Nucleus accumbens (tissue), 56 donors: ENCODE data around the gene MUS81.

Experiments
- DNase-seq, 56 donors: peaks; one replicate each; lab custom pipeline; 2025; lab: John Stamatoyannopoulos, UW

MUS81 gene

GRCh38 chr11:65888163-65888814, 28.1 kb downstream of the MUS81 start, which contains the start of gene FIBP:
FIBP (minus strand) TSS chr11:65888471; CDS start chr11:65888418, 53 bp downstream.
- DNase-seq, result peak in 55 of 56 donors; percentile 82 to 98 (median 95)

GRCh38 chr11:65890324-65891218, 30.3 kb downstream of the MUS81 start, which contains the start of gene CCDC85B:
CCDC85B (plus strand) TSS chr11:65890673; CDS start chr11:65890784, 111 bp downstream.
- DNase-seq, result peak; percentile 70 to 99 (median 96)

GRCh38 chr11:65891219-65892136, 31.2 kb downstream of the MUS81 start:
- peak in 5 of 56 donors; percentile 11 to 34 (median 17) for DNase-seq

- peak in 2 of 56 donors; percentile 6 to 41 for DNase-seq
Observed at GRCh38 chr11:65892137-65892540, 31.9 kb downstream of the MUS81 start.

GRCh38 chr11:65892661-65893317, 32.6 kb downstream of the MUS81 start:
- peak in 3 of 56 donors; percentile 11 to 25 (median 23) for DNase-seq

- DNase-seq, result peak in 5 of 56 donors; percentile 12 to 26 (median 16)
Observed at GRCh38 chr11:65894034-65894591, 33.9 kb downstream of the MUS81 start.

- no peak for DNase-seq
Observed at GRCh38 chr11:65895482-65895981, 35.3 kb downstream of the MUS81 start.

DNA sequence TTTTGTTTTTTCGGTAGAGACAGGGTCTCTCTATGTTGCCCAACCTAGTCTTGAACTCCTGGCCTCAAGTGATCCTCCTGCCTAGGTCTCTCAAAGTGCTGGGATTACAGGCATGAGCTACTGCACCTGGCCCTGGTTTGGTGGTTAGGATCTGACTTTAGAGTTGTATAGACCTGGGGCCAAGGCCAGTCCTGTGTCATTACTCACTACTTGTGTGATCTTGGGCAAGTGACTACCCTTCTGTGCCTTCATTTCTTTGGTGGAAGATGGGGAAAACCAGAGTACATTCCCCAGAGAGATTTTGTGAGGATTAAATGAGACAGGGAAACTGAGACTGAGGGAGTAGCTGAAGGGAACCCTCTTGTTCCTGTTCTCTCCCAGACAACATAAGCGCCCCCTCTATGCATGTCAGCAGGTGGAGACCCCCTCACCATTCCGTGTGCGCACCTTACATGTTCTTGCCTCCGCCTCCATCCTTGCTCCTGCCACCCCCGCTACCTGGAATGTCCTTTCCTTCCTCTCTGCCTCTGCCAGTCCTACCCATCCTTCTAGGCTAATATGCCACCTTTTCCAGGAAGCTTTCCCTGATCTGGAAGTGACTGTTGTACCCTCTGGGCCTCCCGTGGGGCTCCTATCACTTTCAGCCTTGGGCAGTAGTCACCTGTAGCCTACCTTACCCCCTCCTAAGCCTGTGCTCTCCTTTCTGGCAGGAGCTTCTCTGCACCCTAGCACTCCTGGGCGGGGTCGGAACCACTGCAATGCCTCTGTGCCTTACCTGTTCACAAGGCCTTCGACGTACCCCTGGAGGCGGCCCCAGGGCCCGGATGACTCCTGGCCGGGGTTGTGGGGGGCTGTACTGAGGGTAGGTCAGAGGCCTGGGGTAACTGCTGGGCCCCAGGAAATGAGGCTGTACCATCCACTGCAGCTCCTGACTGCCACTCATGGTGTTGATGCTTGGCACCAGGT, 36.1 kb downstream of the MUS81 start:
- no peak for DNase-seq

- DNase-seq, result no peak
Observed at GRCh38 chr11:65897020-65897471, 36.8 kb downstream of the MUS81 start.

DNA sequence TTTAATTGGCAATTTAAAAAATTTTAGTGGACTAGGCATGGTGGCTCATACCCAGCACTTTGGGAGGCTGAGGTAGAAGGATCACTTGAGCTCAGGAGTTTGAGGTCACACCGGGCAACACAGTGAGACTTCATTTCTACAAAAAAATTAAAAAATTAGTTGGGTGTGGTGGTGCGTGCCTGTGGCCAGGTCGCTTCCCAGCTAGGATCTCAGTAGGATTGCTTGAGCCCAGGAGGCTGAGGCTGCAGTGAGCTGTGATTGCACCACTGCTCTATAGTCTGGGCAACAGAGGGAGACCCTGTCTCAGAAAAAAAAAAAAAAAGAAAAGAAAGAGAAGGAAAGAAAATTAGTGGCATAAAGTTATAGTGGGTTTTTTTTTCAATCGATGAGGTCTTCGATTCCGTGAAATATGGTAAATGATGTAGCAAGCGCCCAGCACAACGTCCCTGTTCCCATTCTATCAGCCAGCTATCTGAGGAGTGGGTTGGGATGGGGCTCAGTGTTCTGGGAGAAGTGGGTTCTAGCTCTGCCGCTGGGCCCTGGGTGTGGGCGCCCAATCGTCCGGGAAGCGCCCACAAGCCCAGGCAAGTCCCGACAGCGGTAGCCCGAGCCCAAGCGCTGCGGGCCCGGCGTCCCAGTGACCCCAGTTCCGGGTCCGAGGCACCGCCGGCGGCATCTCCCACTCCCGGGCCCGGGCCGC, 38.6 kb downstream of the MUS81 start:
- no peak for DNase-seq

GRCh38 chr11:65899356-65900124, 39.3 kb downstream of the MUS81 start:
- DNase-seq, result peak in 1 of 56 donors; percentile 44

- DNase-seq, result peak in 45 of 56 donors; percentile 15 to 95 (median 50)
Observed at GRCh38 chr11:65900125-65900898, 40.1 kb downstream of the MUS81 start, which contains the start of gene FOSL1. FOSL1 (minus strand) TSS chr11:65900388; CDS start chr11:65900339, 49 bp downstream.

DNA sequence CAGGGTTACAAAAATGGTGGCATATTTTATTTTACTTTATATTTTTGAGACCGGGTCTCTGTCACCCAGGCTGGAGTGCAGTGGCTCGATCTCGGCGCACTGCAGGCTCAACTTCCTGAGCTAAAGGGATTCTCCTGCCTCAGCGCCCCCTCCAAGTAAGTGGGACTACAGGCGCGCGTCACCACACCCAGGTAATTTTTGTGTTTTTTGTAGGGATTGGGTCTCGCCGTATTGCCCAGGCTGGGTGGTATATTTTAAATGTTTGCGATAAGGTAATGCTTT, 40.6 kb downstream of the MUS81 start:
- no peak for DNase-seq

DNA sequence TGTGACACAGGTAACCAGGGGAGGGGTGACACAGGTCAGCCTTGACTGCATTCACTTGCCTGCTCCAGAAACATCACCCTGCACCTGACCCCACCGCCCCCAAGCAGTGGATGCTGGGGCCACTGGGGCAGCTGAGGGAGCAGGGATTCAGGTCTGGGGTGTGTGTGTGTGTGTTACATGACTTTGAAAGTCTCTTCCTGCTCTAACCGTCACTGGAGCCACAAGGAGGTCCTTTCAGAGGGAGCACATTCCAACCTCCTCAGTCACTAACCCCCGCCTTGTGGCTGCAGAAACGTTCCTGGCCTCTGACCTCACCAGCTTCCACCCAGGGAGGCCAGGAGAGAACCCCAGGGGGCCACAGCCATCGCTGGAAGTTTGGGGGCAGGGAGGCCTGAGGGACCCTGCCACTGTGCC, 42.8 kb downstream of the MUS81 start:
- no peak for DNase-seq

DNA sequence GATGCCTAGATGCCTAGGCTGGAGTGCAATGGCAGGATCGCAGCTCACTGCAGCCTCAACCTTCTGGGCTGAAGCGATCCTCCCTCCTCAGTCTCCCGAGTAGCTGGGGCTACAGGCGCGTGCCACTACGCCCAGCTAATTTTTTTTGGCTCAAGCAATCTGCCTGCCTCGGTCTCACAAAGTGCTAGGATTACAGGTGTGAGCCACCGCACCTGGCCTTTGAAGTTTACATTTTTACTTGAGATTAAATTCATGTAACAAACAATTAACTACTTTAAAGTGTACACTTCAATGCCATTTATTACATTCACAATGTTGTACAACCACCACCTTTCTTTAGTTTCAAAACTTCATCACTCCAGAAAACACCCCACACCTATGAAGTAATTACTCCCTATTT, 43.5 kb downstream of the MUS81 start:
- no peak for DNase-seq

- DNase-seq, result no peak
Observed at GRCh38 chr11:65906602-65907001, 46.4 kb downstream of the MUS81 start.
